Measurements from ENCODE around the gene DEPP1. TPM values are rescaled to one million over a fixed set of nuclear protein-coding genes. Genes with fewer than 3 reads are reported as not detected.

Gene DEPP1
- total and polyA plus RNA-seq, 2 donors (not counting 3 experiments of a cell fraction or from before 2014, with no cell fraction given) = 364 to 951 TPM

DNA sequence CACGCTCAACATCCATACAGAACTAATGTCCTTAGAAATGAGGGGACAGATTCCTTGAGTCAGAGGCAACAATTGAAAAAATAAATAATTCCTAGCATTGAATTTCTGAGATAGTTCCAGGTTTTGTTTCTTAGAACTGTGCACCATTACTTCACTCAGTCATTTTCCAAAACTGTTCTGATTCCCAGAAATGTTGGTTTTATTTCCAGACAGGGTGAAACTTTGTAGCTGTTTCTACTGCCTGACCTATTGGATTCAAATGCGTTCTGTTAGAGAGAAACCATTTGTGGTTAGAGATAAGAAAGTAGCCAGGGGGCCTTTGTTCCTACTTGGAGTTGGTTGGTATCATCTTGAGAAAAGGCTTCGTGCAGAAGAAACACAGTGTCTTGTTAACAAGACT is 8.1 kb upstream of the DEPP1 start:
- Histone ChIP-seq H3K79me2 (ENCODE audit: control insufficient read depth, insufficient read depth, low read length) (no peaks in the 10 kb centered on the region), H3K9me1 (replicated peaks; ENCODE audit: control insufficient read depth, extremely low read depth, insufficient read depth, low read length) (no peaks in the 10 kb centered on the region), H2AFZ (ENCODE audit: low read depth, low read length) (no peak overlapping the region), H3K27me3 (ENCODE audit: control insufficient read depth in 2 of 2, insufficient read depth in 2 of 2, low read length in 2 of 2) (no peaks in the 10 kb centered on the region), H4K20me1 (replicated peaks; ENCODE audit: control insufficient read depth, extremely low read depth, insufficient read depth, low read length) (no peaks in the 10 kb centered on the region), H3K9ac (replicated peaks; ENCODE audit: extremely low read depth, insufficient read depth, low read length) (no peak overlapping the region), H3K4me1 (ENCODE audit: control insufficient read depth, extremely low read depth, insufficient read depth, low read length) (peaks cover 24% of the 10 kb centered on the region), H3K9me3 (replicated peaks; ENCODE audit: control insufficient read depth, insufficient read depth, low read length) (no peaks in the 10 kb centered on the region), H3K4me2 (ENCODE audit: insufficient read depth, low read length) (no peak overlapping the region), H3K4me3 (replicated peaks in 1 of 3; ENCODE audit: insufficient read depth in 1 of 3, low read depth in 1 of 3, low read length in 3 of 3) (no peak overlapping the region), H3K27ac (ENCODE audit: insufficient read depth, low read depth, low read length) (no peak overlapping the region), H3K36me3 (ENCODE audit: control insufficient read depth in 2 of 2, extremely low read depth in 1 of 2, insufficient read depth in 2 of 2, low read length in 2 of 2) (no peaks in the 10 kb centered on the region)
- intact Hi-C loops (cut with micrococcal nuclease) = no loop called here
- no TSS peak for BruUV-seq (replicated peaks)
- DNase-seq (ENCODE audit: low read depth, low spot score) (no peak), FAIRE-seq (peak; percentile 18)
- CTCF ChIA-PET = no interaction called here
- POLR2A ChIA-PET = interaction anchor here (0.7 kb wide), 1 partner anchor 7 kb away, joined by 6 read pairs; no protein-coding TSS in a partner anchor
- dilution Hi-C loops (cut with MboI; ENCODE audit: extremely low pct_ligation_motif_present, low sequenced_read_pairs) = no loop called here
- no peak for TF ChIP-seq EZH2 (IDR thresholded peaks at IDR 0.05; ENCODE audit: borderline replicate concordance, low read depth, low read length, severe bottlenecking)
- no peak for TF ChIP-seq FOS (IDR thresholded peaks at IDR 0.05; ENCODE audit: borderline replicate concordance, insufficient read depth, low read length)
- TF ChIP-seq POLR2A (IDR thresholded peaks at IDR 0.05; ENCODE audit: low read depth, low read length) = no peak
- TF ChIP-seq POLR2AphosphoS5 (IDR thresholded peaks at IDR 0.05; ENCODE audit: insufficient read depth, low read depth, low read length) = no peak
- TF ChIP-seq, protein P1, sequence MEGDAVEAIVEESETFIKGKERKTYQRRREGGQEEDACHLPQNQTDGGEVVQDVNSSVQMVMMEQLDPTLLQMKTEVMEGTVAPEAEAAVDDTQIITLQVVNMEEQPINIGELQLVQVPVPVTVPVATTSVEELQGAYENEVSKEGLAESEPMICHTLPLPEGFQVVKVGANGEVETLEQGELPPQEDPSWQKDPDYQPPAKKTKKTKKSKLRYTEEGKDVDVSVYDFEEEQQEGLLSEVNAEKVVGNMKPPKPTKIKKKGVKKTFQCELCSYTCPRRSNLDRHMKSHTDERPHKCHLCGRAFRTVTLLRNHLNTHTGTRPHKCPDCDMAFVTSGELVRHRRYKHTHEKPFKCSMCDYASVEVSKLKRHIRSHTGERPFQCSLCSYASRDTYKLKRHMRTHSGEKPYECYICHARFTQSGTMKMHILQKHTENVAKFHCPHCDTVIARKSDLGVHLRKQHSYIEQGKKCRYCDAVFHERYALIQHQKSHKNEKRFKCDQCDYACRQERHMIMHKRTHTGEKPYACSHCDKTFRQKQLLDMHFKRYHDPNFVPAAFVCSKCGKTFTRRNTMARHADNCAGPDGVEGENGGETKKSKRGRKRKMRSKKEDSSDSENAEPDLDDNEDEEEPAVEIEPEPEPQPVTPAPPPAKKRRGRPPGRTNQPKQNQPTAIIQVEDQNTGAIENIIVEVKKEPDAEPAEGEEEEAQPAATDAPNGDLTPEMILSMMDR (IDR thresholded peaks at IDR 0.05; ENCODE audit: extremely low read depth in 1 of 2, insufficient read depth in 1 of 2, low read depth in 1 of 2, low read length in 2 of 2) = no peak
- TF ChIP-seq MYC (IDR thresholded peaks at IDR 0.05; ENCODE audit: low read depth, low read length) = no peak
- TF ChIP-seq JUN (IDR thresholded peaks at IDR 0.05; ENCODE audit: borderline replicate concordance, insufficient read depth, insufficient read length, low read depth) = no peak
- no peak for TF ChIP-seq MAX (IDR thresholded peaks at IDR 0.05; ENCODE audit: insufficient read depth, insufficient read length)
- TF ChIP-seq GATA2 (IDR thresholded peaks at IDR 0.05; ENCODE audit: insufficient read depth, insufficient read length, low read depth, low read length) = no peak
